ENCODE data around the gene ARSJ. TPM values are rescaled to one million over a fixed set of nuclear protein-coding genes. Genes with fewer than 3 reads are reported as not detected.

Gene ARSJ
- polyA plus RNA-seq, 3 donors = not detected

- H3K36me3 ChIP-seq (replicated peaks in 1 of 2; ENCODE audit: control insufficient read depth in 1 of 2, insufficient read depth in 2 of 2, low read length in 2 of 2) = no peaks in the 10 kb centered on the region
- H3K79me2 ChIP-seq (ENCODE audit: insufficient read depth, low read length) = no peaks in the 10 kb centered on the region
- H3K4me1 ChIP-seq (ENCODE audit: control insufficient read depth in 1 of 2, insufficient read depth in 2 of 2, low read length in 2 of 2) = no peaks in the 10 kb centered on the region
- H3K27me3 ChIP-seq (ENCODE audit: control insufficient read depth in 2 of 2, insufficient read depth in 2 of 2, low read length in 2 of 2) = no peaks in the 10 kb centered on the region
- no peak for TF ChIP-seq CTCF (IDR thresholded peaks at IDR 0.05)
- no peak overlapping the region for H2AFZ ChIP-seq (ENCODE audit: insufficient read depth, low read depth, low read length, poor library complexity, severe bottlenecking)
- no peaks in the 10 kb centered on the region for H4K20me1 ChIP-seq (ENCODE audit: insufficient read depth, low read length)
- H3K36me3 Mint-ChIP-seq = peaks cover 0 to 3% of the 10 kb centered on the region in 2 donors
- no peak overlapping the region for H3K4me3 Mint-ChIP-seq
- peaks cover 11 to 13% of the 10 kb centered on the region in 2 donors for H3K9me3 ChIP-seq (replicated peaks in 1 of 2; ENCODE audit: control insufficient read depth in 1 of 2, insufficient read depth in 1 of 2, low read length in 2 of 2)
- H3K9me3 Mint-ChIP-seq = peaks cover 6 to 16% (median 13%) of the 10 kb centered on the region in 7 donors
- H3K27me3 Mint-ChIP-seq (ENCODE audit: low read depth in 3 of 3) = peaks cover 0 to 3% (median 0%) of the 10 kb centered on the region in 3 donors
- no peak overlapping the region for H3K27ac Mint-ChIP-seq
- no peak overlapping the region for H3K27ac ChIP-seq (ENCODE audit: low read depth in 1 of 2, low read length in 2 of 2)
- H3K4me2 ChIP-seq (replicated peaks; ENCODE audit: extremely low read depth, low read length, poor library complexity, severe bottlenecking) = no peak overlapping the region
- no peak for DNase-seq
- no peaks in the 10 kb centered on the region for H3K4me1 Mint-ChIP-seq
- no peak overlapping the region for H3K9ac ChIP-seq (ENCODE audit: insufficient read depth, low read length, poor library complexity, severe bottlenecking)
- H3K4me3 ChIP-seq (replicated peaks in 1 of 3; ENCODE audit: low read depth in 2 of 3, low read length in 3 of 3) = no peak overlapping the region
- WGBS (ENCODE audit: insufficient coverage) = no CpG with 5 or more reads among the region's 1 CpG
- intact Hi-C loops (cut with micrococcal nuclease) = no loop called here
Observed at GRCh38 chr4:113888006-113888405, 91.4 kb downstream of the ARSJ start.

- Mint-ChIP-seq H3K36me3 (peaks cover 0 to 3% of the 10 kb centered on the region in 2 donors), H3K9me3 (peaks cover 6 to 16% (median 12%) of the 10 kb centered on the region in 7 donors), H3K4me3 (no peak overlapping the region), H3K4me1 (no peaks in the 10 kb centered on the region), H3K27me3 (ENCODE audit: low read depth in 3 of 3) (peaks cover 0 to 3% (median 0%) of the 10 kb centered on the region in 3 donors), H3K27ac (no peak overlapping the region)
- Histone ChIP-seq H3K27me3 (ENCODE audit: control insufficient read depth in 2 of 2, insufficient read depth in 2 of 2, low read length in 2 of 2) (no peaks in the 10 kb centered on the region), H4K20me1 (ENCODE audit: insufficient read depth, low read length) (no peaks in the 10 kb centered on the region), H3K9ac (ENCODE audit: insufficient read depth, low read length, poor library complexity, severe bottlenecking) (no peak overlapping the region), H3K36me3 (replicated peaks in 1 of 2; ENCODE audit: control insufficient read depth in 1 of 2, insufficient read depth in 2 of 2, low read length in 2 of 2) (no peaks in the 10 kb centered on the region), H3K4me1 (ENCODE audit: control insufficient read depth in 1 of 2, insufficient read depth in 2 of 2, low read length in 2 of 2) (no peaks in the 10 kb centered on the region), H3K9me3 (replicated peaks in 1 of 2; ENCODE audit: control insufficient read depth in 1 of 2, insufficient read depth in 1 of 2, low read length in 2 of 2) (peaks cover 11 to 13% of the 10 kb centered on the region in 2 donors), H3K79me2 (ENCODE audit: insufficient read depth, low read length) (no peaks in the 10 kb centered on the region), H3K27ac (ENCODE audit: low read depth in 1 of 2, low read length in 2 of 2) (no peak overlapping the region), H3K4me3 (replicated peaks in 1 of 3; ENCODE audit: low read depth in 2 of 3, low read length in 3 of 3) (no peak overlapping the region), H2AFZ (ENCODE audit: insufficient read depth, low read depth, low read length, poor library complexity, severe bottlenecking) (no peak overlapping the region), H3K4me2 (replicated peaks; ENCODE audit: extremely low read depth, low read length, poor library complexity, severe bottlenecking) (no peak overlapping the region)
- no peak for DNase-seq
- WGBS (ENCODE audit: insufficient coverage) = no CpG with 5 or more reads among the region's 3 CpGs
- intact Hi-C loops (cut with micrococcal nuclease) = no loop called here
- no peak for TF ChIP-seq CTCF (IDR thresholded peaks at IDR 0.05)
Observed at GRCh38 chr4:113885291-113885690, 94.2 kb downstream of the ARSJ start.

Measured in CD14-positive monocyte (primary cell).